AG20443 (cell line): ENCODE data around the gene MEDAG.
"Not testable (repeated sequence)": the region's sequence is repeated elsewhere in the genome, so short reads cannot be mapped to it uniquely, and the experiment has no call there.

Experiments used
- DNase-seq: peaks from one replicate; pipeline ENCODE4 v3.0.0; 2012; ENCODE audit warnings: low spot score, mixed read lengths

The MEDAG gene

GRCh38 chr13:30907121-30907861, 1.2 kb downstream of the MEDAG start:
- DNase-seq, result peak; percentile 25

DNA sequence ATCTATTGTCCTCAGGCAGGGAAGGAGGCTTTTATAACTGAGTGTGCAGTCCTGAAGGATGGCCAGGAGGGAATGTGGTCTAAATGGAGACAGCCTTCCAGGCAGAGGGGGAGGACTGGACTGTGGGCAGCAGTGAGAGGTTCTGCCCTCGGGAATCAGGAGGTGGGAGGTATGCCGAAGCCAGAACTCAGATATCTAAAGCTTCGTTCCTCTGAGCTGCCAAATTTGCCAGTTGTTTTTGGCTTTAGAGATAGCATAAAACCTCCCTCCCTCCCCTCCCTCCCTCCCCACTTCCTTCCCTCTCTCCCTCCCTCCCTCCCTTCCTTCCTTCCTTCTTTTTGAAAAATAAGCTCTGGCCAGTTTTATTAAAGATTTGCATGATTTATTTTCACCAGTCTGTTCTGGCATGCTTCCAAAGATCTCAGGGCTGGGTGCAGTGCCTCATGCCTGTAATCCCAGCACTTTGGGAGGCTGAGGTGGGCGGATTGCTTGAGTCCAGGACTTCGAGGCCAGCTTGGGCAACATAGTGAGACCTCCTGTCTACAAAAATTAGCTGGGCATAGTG, 2.4 kb downstream of the MEDAG start:
- peak; percentile 56 for DNase-seq

GRCh38 chr13:30910676-30911075, 4.6 kb downstream of the MEDAG start:
- DNase-seq, result no peak

DNA sequence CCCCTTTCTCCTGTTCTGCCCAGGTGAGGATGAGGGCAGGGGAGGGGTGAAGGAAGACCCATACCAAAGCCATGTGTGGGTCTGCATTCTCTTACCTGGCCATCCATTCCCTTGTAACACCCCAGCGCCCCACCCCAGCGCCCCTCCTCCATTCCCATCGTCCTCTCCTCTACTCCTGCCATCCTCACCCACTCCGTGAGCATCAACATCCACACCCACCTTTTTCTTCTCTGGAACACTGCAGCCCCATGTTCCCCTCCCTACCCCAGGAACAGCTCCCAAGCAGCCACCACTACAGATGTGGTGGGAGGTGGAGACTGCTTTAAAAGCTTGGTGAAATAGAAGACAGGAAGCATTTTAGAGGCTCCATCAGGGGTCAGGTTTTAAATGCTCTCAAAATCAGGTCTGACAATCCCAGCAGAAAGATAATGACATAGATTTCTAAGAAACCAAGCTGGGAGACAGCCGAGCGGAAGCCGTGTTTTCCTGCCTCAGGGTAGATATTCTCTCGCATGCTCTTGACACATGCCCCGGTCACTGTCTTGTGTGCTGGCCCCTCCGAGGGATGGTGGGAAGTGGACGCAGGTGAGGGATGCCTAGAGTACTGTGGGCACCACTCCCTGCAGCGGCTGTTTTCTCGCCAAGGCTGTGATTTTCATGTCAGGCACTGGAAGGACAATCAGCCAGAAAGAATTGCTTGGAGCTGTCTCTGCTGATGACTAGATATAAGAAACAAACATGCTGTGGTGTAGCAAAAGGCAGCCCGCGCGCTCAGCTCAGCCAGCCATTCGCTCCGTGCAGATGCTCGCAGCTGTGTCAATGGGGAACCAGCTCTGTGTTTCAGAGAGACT, 9.8 kb downstream of the MEDAG start:
- no peak for DNase-seq

DNA sequence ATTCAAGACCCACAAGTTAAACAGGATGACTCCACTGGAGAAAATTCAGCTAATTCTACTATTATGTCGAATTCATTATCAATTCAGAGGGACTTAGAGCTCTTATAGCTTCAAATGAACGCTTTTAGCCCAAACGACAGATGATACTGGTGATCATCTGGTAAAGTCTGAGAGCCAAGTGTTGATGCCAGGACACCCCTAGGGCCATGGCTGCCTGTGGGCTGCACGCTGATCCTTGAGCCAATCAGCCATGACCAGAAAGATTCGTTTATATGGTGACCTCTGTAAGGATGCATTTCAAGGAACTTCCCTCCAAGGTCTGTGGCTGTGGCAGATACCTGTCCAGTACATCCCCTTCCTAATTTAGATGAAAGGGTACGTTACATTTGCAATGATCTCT, 10.9 kb downstream of the MEDAG start:
- no peak for DNase-seq

DNA sequence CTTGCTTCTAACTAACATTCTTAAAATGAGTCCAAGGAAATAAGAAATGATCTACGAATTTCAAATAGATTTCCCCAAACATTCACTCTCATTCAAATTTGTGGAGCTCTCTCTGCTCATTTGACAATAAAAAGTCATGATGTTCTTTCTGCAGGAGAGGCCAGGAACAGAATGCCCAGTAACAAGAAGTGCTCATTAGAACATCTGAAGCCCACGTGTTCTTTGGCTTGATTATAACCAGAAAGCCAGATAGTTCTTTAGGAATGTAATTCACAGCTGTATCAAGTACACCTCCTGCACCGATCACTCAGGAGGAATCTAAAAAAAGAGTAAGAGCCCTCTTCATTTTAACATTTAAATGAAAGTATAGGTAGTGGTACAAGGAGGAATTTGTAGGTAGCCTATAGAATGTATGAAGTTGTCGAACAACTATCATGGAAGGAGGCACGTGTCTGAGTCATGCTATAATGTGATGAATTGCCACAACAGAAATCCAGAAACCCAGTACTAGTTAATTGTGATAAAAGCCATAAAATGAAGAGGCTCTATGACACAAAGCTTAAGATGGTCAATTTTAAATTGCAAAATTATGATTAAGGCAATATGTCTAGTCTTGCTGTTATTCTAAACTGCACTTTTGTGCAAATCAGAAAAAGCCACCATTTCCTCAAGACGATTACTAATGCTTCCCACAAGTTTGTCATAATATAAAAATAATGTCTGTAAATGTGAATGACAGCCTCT, 12.8 kb downstream of the MEDAG start:
- peak; percentile 57 for DNase-seq

- DNase-seq, result no peak
Measured at GRCh38 chr13:30920162-30920909, 14.3 kb downstream of the MEDAG start.

- DNase-seq, result no peak
Measured at GRCh38 chr13:30923418-30923817, 17.3 kb downstream of the MEDAG start.

DNA sequence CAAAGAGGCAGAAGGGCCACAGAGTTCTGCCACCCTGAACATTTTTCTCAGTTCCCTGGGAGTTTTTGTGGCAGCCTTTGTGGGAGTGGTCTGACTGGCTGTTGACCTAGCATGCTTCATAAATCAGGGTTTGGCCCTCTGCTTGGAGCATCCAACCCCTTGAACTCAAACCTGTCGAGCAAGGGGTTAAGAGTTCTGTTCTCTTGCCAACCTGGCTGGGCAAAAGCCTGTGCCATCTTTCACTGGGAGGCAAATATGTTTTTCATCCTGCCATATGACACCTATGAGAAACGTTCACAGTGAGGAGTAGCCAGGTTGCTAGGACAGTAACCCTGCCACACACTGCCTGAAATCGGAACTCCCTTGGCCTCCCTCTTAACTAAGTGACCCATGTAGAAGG, 18.6 kb downstream of the MEDAG start:
- no peak for DNase-seq

- no peak for DNase-seq
Measured at GRCh38 chr13:30925429-30925828, 19.4 kb downstream of the MEDAG start.

DNA sequence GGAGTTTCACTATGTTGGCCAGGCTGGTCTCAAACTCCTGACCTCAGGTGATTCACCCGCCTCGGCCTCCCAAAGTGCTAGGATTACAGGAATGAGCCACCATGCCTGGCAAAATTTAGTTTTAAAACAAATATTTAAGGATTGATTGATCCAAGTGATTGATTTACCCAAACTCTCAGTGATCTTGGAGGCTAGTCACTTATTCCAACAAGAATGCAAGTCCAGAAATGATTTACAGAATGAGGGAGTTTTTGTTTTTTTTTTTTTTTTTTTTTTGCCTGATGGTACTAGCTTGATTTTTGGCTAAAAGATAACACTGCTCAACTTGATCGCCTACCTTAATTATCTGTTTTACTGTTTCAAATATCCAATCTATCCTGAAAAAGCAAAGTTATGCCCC, 20.7 kb downstream of the MEDAG start:
- DNase-seq, result no peak

DNA sequence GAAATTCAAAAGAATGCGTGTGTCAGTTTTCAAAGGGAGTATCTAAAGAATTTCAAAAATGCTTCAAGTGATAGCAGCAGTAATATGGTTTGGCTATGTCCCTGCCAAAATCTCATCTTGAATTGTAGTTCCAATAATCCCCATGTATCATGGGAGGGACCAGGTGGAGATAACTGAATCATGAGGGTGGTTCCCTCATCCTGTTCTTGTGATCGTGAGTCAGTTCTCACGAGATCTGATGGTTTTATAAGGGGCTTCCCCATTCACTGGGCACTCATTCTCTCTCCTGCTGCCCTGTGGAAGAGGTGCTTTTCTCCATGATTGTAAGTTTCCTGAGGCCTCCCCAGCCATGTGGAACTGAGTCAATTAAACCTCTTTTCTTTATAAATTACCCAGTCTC, 21.1 kb downstream of the MEDAG start:
- DNase-seq, result not testable (repeated sequence)

DNA sequence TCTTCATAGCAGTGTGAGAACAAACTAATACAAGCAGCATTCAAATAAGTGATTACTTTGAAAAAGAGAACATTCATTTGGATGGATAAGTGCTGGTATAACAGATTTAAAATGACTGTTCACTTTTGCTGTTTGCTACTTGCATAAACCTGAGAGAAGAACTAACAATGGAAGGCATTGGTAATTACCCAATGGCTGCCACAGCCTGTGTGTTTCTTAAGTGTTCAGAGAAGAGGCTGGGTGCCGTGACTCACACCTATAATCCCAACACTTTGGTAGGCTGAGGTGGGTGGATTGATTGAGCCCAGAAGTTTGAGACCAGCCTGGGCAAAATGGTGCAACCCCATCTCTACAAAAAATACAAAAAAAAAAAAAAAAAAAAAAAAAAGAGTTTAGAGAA, 21.5 kb downstream of the MEDAG start:
- no peak for DNase-seq

DNA sequence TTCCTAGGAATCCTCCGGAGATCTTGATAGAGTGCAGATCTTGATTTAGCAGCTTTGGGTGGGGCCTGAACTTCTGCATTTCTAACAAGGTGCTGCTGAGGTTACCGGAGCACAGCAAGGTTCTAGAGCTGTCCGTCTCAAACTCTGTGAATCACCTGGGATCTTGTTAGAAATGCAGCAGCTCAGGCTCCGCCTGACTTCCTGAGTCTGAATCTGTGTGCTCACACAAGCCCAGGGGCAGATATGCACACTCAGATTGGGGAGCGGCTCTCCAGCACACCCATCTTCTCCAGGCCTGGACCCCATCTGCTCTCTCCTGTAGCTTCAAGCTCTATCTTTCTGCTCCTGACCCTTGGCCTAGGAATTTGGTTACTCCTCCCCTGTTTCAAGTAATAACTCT, 22.9 kb downstream of the MEDAG start:
- no peak for DNase-seq

GRCh38 chr13:30932481-30933353, 26.6 kb downstream of the MEDAG start, which contains the start of gene TEX26:
Gene TEX26 (plus strand): TSS chr13:30932656. CDS start chr13:30932716, 60 bp downstream.
- DNase-seq, result peak; percentile 25

DNA sequence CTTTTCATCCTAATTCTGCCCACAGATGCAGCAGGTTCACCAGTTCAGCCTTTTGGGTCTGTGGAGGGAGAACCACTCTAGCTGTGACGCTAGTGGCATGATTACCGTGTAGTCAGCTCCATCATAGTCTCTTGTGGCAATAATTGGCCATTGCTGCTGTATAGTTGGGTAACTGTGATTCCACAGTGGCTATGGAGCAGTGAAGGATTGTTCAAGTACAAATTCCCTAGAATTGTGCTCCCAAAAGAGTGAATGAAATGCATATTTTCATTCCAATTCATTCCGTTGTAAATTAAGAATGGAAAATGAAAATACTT, 27.2 kb downstream of the MEDAG start:
- DNase-seq, result no peak

GRCh38 chr13:30934381-30934780, 28.3 kb downstream of the MEDAG start:
- DNase-seq, result no peak

DNA sequence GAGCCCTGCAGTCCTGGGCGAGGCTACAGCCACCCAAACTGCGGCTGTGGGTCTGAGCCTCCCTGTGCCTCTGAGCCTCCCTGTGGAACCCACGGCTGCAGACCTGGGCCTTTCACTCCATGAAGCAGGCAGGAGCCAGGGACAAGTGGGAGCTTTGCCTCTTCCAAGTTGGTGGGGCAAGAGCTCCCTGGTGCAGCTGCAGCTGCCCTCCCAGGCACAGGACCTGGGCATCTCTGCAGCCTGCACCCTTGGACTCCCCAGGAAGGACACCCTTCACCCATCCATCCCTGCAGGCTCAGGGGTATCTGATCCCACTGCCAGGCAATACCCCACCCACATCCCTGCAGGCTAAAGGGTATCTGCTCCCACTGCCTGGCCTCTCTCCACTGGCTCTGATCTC, 28.7 kb downstream of the MEDAG start:
- no peak for DNase-seq

GRCh38 chr13:30936971-30937370, 30.9 kb downstream of the MEDAG start:
- no peak for DNase-seq

GRCh38 chr13:30943881-30944280, 37.8 kb downstream of the MEDAG start:
- no peak for DNase-seq
